Measurements from ENCODE around the gene COG2.

COG2 gene

DNA sequence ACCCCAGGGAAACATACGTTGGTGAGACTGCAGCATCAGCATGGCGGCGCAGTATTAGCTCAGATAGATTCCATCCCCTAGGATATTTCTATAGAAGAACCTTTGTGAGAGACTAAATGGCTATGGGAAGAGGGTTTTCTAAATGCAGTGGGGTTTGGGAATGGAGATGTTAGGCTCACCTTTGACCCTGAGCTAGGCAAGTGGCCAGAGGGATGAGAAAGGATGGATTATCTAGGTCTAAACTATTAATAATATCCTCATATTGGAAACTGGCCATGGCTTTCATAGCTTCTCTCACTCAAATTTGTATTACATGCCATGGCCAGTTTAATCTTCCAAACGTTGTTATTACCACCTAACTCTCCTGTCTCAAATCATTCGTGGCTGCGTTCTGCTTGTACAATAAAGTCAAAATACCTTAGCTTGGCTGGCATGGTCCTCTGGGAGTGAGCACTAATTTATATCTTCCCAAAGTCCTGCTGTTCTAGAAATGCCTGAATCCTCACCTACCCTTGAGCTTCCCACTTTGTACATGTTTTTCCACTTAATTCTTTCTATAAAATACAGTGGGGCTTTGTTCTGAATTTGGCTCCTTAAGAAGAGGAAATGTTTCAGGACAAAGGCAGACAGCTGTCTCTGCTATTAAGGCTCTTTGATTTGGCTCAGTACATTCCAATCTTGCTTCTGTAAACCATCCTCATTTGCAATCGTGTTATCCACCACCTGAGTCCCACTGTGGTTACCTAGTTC is 31.0 kb upstream of the COG2 start:
- H3K27ac ChIP-seq (ENCODE audit: low read depth, low read length) = no peak overlapping the region
- no peak overlapping the region for H3K4me3 ChIP-seq (ENCODE audit: low read depth in 1 of 2, low read length in 2 of 2)
- no peaks in the 10 kb centered on the region for H3K9me3 ChIP-seq (ENCODE audit: low read length)
- no peaks in the 10 kb centered on the region for H3K27me3 ChIP-seq (ENCODE audit: control insufficient read depth in 1 of 2, insufficient read depth in 2 of 2, low read length in 2 of 2)
- no peaks in the 10 kb centered on the region for H3K4me1 ChIP-seq (ENCODE audit: insufficient read depth, low read length)
- no peaks in the 10 kb centered on the region for H3K36me3 ChIP-seq (ENCODE audit: insufficient read depth, low read length)
- no peak overlapping the region for H3K9ac ChIP-seq (ENCODE audit: low read length)

DNA sequence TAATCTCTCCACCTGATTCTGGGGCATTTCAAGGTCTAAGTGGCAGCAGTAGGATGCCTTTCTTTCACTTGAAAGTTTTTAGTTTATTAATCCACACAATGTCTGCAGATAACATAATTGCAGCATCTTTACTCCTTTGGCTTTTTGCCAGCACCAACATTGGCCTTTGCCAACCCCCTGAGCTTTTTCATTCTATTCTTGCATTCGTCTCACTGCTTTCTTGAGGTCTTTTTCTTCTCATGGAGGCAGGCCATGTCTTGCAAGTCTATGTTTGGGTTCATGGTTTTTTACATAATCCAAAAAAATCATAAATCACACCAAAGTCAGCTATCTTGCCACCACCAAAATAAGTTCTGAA is 30.4 kb upstream of the COG2 start:
- H3K9ac ChIP-seq (ENCODE audit: low read length) = no peak overlapping the region
- H3K36me3 ChIP-seq (ENCODE audit: insufficient read depth, low read length) = no peaks in the 10 kb centered on the region
- H3K27ac ChIP-seq (ENCODE audit: low read depth, low read length) = no peak overlapping the region
- no peak overlapping the region for H3K4me3 ChIP-seq (ENCODE audit: low read depth in 1 of 2, low read length in 2 of 2)
- H3K27me3 ChIP-seq (ENCODE audit: control insufficient read depth in 1 of 2, insufficient read depth in 2 of 2, low read length in 2 of 2) = no peaks in the 10 kb centered on the region
- no peaks in the 10 kb centered on the region for H3K4me1 ChIP-seq (ENCODE audit: insufficient read depth, low read length)
- no peaks in the 10 kb centered on the region for H3K9me3 ChIP-seq (ENCODE audit: low read length)

DNA sequence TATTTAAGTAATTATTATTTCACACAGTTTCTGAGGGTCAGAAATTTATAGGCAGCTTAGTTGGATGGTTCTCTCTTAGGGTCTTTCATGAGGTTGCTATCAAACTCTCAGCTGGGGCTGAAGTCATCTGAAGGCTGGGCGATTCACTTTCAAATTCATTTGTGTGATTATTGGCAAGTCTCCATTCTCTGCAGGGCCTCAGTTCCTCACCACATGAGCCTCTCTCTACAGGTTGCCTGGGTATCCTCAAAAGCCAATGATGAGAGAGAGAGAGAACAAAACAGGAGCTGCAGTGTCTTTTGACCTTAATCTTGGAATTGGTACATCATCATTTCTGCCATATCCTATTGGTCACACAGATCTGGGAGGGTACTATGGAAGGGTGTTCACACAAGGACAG is 29.6 kb upstream of the COG2 start:
- no peak overlapping the region for H3K4me3 ChIP-seq (ENCODE audit: low read depth in 1 of 2, low read length in 2 of 2)
- H3K27ac ChIP-seq (ENCODE audit: low read depth, low read length) = no peak overlapping the region
- no peak overlapping the region for H3K9ac ChIP-seq (ENCODE audit: low read length)
- no peaks in the 10 kb centered on the region for H3K4me1 ChIP-seq (ENCODE audit: insufficient read depth, low read length)
- H3K9me3 ChIP-seq (ENCODE audit: low read length) = no peaks in the 10 kb centered on the region
- H3K27me3 ChIP-seq (ENCODE audit: control insufficient read depth in 1 of 2, insufficient read depth in 2 of 2, low read length in 2 of 2) = no peaks in the 10 kb centered on the region
- H3K36me3 ChIP-seq (ENCODE audit: insufficient read depth, low read length) = no peaks in the 10 kb centered on the region

DNA sequence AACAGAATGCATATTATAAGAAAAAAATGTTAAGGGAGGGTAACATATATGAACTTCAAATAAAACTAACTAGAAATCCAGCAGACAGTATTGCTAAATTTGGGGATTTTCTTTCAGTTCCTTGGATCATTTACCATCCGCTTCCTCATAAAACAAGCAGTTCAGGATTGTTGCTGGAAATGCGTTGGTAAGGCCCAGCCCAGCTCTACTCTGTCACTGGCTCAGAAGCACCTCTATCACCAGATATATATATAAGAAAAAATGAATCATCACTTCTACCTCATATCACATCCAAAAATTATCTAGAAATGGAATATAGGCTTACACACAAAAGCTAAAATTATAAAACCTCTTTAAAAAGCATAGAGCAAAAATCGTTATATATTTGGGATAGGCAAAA is 28.2 kb upstream of the COG2 start:
- Histone ChIP-seq H3K27ac (ENCODE audit: low read depth, low read length) (no peak overlapping the region), H3K27me3 (ENCODE audit: control insufficient read depth in 1 of 2, insufficient read depth in 2 of 2, low read length in 2 of 2) (no peaks in the 10 kb centered on the region), H3K4me3 (ENCODE audit: low read depth in 1 of 2, low read length in 2 of 2) (no peak overlapping the region), H3K4me1 (ENCODE audit: insufficient read depth, low read length) (no peaks in the 10 kb centered on the region), H3K36me3 (ENCODE audit: insufficient read depth, low read length) (no peaks in the 10 kb centered on the region), H3K9me3 (ENCODE audit: low read length) (no peaks in the 10 kb centered on the region), H3K9ac (ENCODE audit: low read length) (no peak overlapping the region)

DNA sequence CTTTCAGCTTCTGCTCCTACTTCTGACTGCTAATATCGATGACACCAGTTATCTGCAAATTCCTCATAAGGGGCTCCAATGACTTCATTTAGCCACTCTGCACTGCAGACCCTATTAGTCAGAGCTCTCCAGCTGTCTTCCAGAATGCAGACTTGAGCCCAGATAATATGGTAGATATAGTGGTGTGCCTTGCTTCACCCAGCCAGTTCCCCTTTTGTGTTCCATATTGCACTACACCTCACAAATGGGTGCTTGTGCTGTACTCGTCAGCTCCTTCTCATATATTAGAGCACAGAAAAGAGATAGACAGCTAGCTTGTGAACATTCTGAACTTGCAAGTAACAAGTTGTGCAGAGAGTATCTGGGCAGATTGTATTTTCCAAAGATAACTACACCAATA is 23.7 kb upstream of the COG2 start:
- Histone ChIP-seq H3K4me1 (ENCODE audit: insufficient read depth, low read length) (no peaks in the 10 kb centered on the region), H3K9ac (ENCODE audit: low read length) (no peak overlapping the region), H3K36me3 (ENCODE audit: insufficient read depth, low read length) (no peaks in the 10 kb centered on the region), H3K27me3 (ENCODE audit: control insufficient read depth in 1 of 2, insufficient read depth in 2 of 2, low read length in 2 of 2) (no peaks in the 10 kb centered on the region), H3K9me3 (ENCODE audit: low read length) (no peaks in the 10 kb centered on the region), H3K27ac (ENCODE audit: low read depth, low read length) (no peak overlapping the region), H3K4me3 (ENCODE audit: low read depth in 1 of 2, low read length in 2 of 2) (no peak overlapping the region)

DNA sequence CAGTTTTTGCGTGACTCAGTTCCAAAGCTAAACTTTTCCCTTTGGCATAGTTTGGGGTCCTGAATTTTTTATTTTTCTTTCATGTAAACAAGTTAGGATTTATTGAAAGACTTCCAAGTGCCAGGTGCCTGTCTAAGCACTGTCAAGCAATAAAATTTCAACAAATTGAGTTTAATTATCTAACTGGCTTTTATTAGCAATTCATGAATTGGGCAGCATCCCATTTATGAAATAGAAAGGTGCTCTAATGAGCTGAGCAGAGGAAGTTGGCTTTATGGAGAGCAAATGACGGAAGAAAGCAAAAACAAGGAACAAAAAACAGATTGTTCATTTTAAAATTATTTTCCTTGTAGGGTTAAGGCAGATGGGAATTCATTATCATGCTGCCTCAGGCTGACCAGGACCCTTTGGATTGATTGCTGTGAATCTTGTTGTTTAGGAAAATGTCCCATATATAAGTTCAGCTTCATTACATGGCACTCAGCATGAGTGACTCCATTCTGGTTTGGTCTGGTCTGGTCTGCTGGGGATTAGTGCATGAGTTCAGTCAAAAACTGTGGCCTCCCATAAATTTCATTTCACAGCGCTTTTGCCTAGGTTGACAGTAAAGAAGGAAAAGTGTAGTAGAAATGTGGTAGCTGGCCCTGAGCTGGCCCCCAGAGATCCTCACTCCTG is 21.5 kb upstream of the COG2 start:
- no peaks in the 10 kb centered on the region for H3K9me3 ChIP-seq (ENCODE audit: low read length)
- no peak overlapping the region for H3K4me3 ChIP-seq (ENCODE audit: low read depth in 1 of 2, low read length in 2 of 2)
- no peaks in the 10 kb centered on the region for H3K36me3 ChIP-seq (ENCODE audit: insufficient read depth, low read length)
- no peak overlapping the region for H3K9ac ChIP-seq (ENCODE audit: low read length)
- H3K27ac ChIP-seq (ENCODE audit: low read depth, low read length) = no peak overlapping the region
- no peaks in the 10 kb centered on the region for H3K4me1 ChIP-seq (ENCODE audit: insufficient read depth, low read length)
- no peaks in the 10 kb centered on the region for H3K27me3 ChIP-seq (ENCODE audit: control insufficient read depth in 1 of 2, insufficient read depth in 2 of 2, low read length in 2 of 2)

DNA sequence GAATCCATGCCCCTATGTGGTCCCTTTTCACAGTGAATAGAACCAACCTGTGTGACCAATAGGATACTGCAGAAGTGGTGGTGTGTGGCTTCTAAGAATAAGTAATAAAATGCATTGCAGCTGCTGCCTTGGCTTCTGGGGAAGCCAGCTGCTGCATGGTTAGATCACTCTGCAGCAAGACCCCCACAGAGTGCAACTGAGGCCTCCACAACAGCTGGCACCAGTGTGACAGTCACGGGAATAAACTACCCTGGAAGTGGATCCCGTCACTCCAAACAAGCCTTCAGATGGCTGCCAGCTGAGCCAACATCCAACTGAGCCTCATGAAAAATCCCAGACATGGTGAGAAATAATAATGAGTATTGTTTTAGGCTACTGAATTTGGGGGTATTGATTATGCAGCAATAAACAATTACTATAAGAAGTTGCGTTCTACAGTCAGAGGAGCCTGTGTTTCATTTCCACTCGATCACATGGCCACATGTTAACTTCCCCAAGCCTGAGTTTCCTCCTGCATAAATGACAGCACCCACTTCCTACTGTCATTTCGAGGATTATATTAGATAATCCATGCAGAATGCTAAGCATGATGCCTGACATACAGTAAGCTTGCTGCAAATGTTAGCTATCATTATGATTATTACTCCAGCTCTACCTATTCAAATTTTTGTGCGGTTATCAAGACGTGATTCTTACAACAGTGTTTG is 20.8 kb upstream of the COG2 start:
- Histone ChIP-seq H3K27ac (ENCODE audit: low read depth, low read length) (no peak overlapping the region), H3K4me1 (ENCODE audit: insufficient read depth, low read length) (no peaks in the 10 kb centered on the region), H3K9me3 (ENCODE audit: low read length) (no peaks in the 10 kb centered on the region)

DNA sequence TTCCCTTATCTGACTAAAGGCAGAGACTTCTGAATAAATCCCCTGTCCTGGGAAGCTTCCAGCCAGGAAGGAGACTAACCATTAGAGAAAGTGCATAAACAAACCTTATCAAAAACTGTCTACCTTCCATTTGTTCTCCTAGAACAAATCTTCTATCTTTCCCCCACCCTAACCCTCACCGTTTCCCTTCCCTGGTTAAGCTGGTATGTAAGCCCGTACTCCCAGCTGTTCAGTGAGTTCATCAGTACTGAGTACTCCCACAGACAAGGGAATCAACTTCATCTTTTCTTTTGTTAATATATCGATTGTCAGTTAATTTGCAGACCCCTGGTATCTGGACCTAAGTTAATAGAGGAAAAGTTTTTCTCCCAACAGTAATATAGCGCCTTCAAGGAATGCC is 20.1 kb upstream of the COG2 start:
- Histone ChIP-seq H3K9ac (ENCODE audit: low read length) (no peak overlapping the region), H3K27ac (ENCODE audit: low read depth, low read length) (no peak overlapping the region), H3K4me1 (ENCODE audit: insufficient read depth, low read length) (no peaks in the 10 kb centered on the region), H3K4me3 (ENCODE audit: low read depth in 1 of 2, low read length in 2 of 2) (no peak overlapping the region), H3K36me3 (ENCODE audit: insufficient read depth, low read length) (no peaks in the 10 kb centered on the region), H3K27me3 (ENCODE audit: control insufficient read depth in 1 of 2, insufficient read depth in 2 of 2, low read length in 2 of 2) (no peaks in the 10 kb centered on the region), H3K9me3 (ENCODE audit: low read length) (no peaks in the 10 kb centered on the region)

More for the DNA sequence above, 20.8 kb upstream of the COG2 start:
- H3K4me3 ChIP-seq (ENCODE audit: low read depth in 1 of 2, low read length in 2 of 2) = no peak overlapping the region
- H3K36me3 ChIP-seq (ENCODE audit: insufficient read depth, low read length) = no peaks in the 10 kb centered on the region
- no peak overlapping the region for H3K9ac ChIP-seq (ENCODE audit: low read length)
- H3K27me3 ChIP-seq (ENCODE audit: control insufficient read depth in 1 of 2, insufficient read depth in 2 of 2, low read length in 2 of 2) = no peaks in the 10 kb centered on the region

DNA sequence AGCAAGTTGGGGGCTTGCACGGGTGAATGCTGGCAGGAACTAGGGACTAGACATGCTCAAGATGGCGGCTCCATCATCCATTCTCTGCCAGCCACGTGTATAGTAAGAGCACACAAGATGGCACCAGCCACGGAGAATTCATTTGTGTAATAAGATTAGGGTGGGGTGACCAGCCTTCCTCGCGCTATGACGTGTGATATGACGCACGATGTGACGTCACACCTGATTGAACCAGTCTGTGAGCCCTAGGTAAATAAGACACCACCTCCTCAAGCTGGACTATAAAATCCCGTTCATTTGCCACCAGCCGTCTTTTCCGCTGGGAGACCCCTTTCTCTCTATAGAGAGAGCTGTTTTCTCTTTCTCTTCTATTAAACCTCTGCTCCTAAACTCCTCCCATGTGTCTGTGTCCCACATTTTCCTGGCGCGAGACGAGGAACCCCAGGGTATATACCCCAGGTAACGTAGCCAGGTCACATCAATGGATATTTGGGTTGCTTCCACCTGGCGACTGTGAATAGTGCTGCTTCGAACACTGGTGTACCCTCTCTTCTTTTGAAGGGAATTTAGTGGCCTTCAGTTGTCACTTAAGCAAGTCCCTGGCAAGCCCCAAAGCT is 18.1 kb upstream of the COG2 start:
- Histone ChIP-seq H3K27ac (ENCODE audit: low read depth, low read length) (no peak overlapping the region), H3K36me3 (ENCODE audit: insufficient read depth, low read length) (no peaks in the 10 kb centered on the region), H3K4me3 (ENCODE audit: low read depth in 1 of 2, low read length in 2 of 2) (no peak overlapping the region)

DNA sequence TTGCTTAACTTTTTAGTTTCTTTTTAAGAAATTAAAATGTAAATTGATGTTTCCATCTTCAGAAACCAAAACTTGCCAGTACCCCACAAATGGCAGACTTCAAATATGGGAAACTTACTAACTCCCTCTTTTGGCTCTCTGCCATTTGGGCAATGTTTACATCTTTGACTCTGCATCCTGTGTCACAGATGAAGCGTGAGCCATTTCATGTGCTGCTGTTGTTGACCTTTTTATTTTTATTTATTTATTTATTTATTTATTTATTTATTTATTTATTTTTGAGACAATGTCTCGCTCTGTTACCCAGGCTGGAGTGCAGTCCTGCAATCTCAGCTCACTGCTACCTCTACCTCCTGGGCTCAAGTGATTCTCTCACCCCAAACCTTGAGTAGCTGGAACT is 16.0 kb upstream of the COG2 start:
- Histone ChIP-seq H3K4me3 (ENCODE audit: low read depth in 1 of 2, low read length in 2 of 2) (no peak overlapping the region), H3K27ac (ENCODE audit: low read depth, low read length) (no peak overlapping the region), H3K27me3 (ENCODE audit: control insufficient read depth in 1 of 2, insufficient read depth in 2 of 2, low read length in 2 of 2) (no peaks in the 10 kb centered on the region), H3K9ac (ENCODE audit: low read length) (no peak overlapping the region), H3K9me3 (ENCODE audit: low read length) (no peaks in the 10 kb centered on the region), H3K36me3 (ENCODE audit: insufficient read depth, low read length) (no peaks in the 10 kb centered on the region), H3K4me1 (ENCODE audit: insufficient read depth, low read length) (no peaks in the 10 kb centered on the region)

More for the DNA sequence above, 18.1 kb upstream of the COG2 start:
- no peaks in the 10 kb centered on the region for H3K27me3 ChIP-seq (ENCODE audit: control insufficient read depth in 1 of 2, insufficient read depth in 2 of 2, low read length in 2 of 2)
- H3K9me3 ChIP-seq (ENCODE audit: low read length) = no peaks in the 10 kb centered on the region
- H3K4me1 ChIP-seq (ENCODE audit: insufficient read depth, low read length) = no peaks in the 10 kb centered on the region
- no peak overlapping the region for H3K9ac ChIP-seq (ENCODE audit: low read length)

DNA sequence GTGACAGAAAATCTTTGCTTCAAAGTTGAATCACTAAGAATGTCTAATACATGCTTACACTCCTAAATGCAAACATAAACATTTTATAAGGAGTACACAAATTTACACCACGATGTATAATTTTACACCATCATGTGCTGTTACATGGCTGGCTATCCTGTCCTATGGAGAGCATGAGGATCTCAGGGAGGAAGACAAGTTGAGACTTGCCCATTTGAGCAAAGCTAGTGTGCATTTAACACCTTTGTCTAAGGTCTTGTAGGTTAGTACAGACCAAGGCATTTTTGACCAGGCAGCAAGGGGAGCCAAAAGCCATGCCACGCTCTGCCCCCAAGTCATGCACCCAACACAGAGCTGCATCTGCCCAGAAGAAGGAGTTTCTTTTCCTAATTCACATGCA is 14.5 kb upstream of the COG2 start:
- Histone ChIP-seq H3K27me3 (ENCODE audit: control insufficient read depth in 1 of 2, insufficient read depth in 2 of 2, low read length in 2 of 2) (no peaks in the 10 kb centered on the region), H3K27ac (ENCODE audit: low read depth, low read length) (no peak overlapping the region), H3K4me1 (ENCODE audit: insufficient read depth, low read length) (no peaks in the 10 kb centered on the region), H3K36me3 (ENCODE audit: insufficient read depth, low read length) (no peaks in the 10 kb centered on the region), H3K9ac (ENCODE audit: low read length) (no peak overlapping the region), H3K9me3 (ENCODE audit: low read length) (no peaks in the 10 kb centered on the region), H3K4me3 (ENCODE audit: low read depth in 1 of 2, low read length in 2 of 2) (no peak overlapping the region)

Data from muscle layer of colon (tissue), 2 donors.